MV-4-11 (cell line): Measurements from ENCODE around the gene ISOC1.

Experiments used
- DNase-seq: peaks from one replicate; lab custom pipeline; 2025; lab: John Stamatoyannopoulos, UW

The ISOC1 gene

DNA sequence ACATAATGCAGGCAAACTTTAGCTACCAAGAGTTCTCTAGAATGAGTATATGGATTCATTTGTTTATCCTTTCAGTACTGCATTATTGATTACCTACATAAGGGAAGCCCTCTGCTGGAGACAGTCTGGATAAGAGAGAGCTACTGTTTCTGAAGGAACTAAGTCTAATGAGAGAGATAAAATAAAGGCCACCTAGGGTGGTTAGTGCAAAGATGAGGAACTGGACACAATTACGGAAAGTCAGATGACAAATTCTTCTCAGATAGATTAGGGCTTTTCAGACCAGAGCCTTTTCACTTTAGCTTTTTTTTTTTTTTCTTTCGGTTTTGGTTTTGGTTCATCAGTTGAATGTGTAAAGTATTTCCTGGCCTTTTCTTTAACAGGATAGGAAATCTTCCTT lies 31.3 kb downstream of the ISOC1 start:
- peak; percentile 44 for DNase-seq

DNA sequence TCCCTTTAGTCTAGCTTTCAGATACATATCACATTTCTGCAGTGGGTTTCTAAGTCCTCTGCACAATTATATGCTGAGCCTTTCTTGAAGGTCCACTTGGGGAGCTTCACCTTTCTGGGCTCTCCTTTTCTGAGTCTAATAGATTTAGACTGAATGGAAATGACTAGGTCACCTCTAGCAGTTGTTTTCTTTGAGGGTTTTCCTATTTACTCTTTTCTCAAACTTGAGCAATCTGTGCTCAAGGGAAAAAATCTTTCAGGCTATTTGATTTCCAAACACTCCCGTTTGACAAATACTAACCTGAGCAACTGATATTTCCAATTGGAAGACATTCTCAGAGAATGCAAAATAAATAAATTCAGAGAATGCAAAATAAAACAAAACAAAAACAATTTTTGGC lies 39.0 kb downstream of the ISOC1 start:
- DNase-seq = no peak

DNA sequence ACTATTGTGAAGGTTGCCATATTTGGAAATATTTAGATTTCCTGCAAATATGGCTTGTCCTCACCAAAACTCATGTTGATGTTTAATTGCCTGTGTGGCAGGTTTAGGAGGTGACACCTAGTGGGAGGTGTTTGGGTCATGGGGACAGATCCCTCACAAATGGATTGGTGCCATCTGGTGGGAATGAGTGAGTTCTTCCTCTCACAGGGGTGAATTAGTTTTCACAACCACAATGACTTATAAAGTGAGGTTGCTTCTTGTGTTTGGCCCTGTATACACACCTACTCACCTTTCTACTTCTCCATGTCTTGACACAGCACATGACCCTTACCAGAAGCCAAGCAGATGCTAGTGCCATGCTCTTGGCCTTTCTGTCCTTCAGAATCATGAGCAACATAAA lies 41.1 kb downstream of the ISOC1 start:
- DNase-seq = no peak

DNA sequence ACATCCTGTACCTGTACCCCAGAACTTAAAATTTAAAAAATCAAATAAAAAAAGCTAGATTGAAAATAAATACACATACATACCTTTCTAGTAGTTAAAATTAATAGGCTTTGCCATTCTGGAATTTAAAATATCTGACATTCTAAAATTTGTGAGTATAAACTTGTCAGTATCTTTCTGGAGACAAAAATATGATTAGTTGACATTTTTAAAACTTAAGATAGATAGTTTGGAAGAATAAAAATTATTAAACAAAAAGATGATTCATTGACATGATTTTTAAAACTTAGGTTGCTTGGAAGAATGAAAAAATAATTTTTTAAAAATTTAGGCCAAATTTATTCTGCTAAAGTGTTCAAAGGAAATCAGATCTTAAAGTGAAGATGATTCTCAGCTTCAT lies 43.1 kb downstream of the ISOC1 start:
- DNase-seq = no peak

DNA sequence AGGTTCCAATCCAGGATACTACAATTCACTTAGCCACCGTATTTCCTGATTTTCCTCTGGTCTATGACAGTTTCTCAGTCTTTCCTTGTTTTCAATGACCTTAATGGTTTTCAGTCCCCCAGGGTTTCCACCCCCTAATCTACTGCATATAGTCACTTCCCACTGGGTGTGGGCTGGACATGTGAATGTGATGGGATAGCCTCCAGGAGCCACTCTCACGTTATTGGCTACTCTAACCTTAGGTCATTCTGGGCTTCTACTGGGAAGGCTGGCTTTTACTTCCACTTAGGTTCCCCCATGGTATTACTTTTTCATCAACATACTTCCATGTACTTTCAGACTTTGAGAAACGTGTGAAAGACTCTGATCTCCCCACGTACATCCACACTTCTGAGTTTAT lies 46.5 kb downstream of the ISOC1 start:
- no peak for DNase-seq

DNA sequence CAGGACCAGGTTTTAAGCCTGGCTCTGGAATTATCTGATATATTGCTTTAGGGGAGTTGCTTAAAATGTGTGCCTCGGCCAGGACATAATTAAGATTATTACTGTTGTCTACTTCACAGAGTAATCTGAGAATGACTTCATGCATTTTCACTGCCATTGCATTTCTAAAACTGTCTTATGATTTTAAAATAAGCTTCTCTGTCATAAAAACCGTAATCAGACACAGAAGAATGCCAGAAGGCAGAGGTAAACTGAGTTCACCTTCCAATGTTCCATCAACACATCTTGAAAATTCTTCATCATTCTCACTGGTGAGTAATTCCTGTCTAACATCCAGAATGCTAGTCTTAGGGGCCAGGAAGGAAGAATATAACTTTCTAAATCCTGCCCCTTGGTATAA lies 47.1 kb downstream of the ISOC1 start:
- no peak for DNase-seq

DNA sequence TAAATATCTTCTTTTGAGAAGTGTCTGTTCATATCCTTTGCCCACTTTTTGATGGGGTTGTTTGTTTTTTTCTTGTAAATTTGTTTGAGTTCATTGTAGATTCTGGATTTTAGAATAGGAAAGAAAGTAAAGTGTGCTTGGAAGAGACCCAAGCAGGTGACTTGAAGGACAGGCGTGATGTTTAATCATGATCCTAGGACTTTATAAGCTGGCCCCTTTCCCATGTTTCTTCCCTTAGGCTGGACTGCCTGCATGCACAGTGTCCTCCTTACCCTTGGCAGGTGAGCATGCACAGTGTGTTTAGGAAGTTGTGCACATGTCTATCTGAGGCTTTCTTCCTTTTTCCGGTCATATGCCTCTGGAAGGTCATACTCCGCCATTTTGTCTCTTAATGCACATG lies 61.3 kb downstream of the ISOC1 start:
- no peak for DNase-seq

DNA sequence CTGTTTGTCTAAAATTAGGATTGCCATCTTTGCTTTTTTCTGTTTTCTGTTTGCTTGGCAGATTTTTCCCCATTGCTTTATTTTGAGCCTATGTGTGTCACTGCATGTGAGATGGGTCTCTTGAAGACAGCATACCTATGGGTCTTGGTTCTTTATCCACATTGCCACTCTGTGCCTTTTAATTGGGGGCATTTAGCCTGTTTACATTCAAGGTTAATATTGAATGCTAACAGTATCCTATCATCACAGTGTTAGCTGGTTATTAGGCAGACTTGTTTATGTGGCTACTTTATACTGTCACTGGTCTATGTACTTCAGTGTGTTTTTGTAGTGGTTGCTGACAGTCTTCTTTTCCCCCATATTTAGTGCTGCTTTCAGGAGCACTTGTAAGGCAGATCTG lies 67.3 kb downstream of the ISOC1 start:
- no peak for DNase-seq
